Central memory CD8-positive, alpha-beta T cell (primary cell): ENCODE measurements around the gene FAM20C.
"Not testable (repeated sequence)": the region's sequence is repeated elsewhere in the genome, so short reads cannot be mapped to it uniquely, and the experiment has no call there.

Source experiments
- ATAC-seq: fragments of 150-1000 bp; cut with Tn5 transposase; replicated peaks from 2 replicates; pipeline ENCODE4 v1.10.0; 2022; ENCODE audit warnings: mild to moderate bottlenecking, moderate FRiP score, moderate number of reproducible peaks; ENCODE audit not compliant: poor library complexity, severe bottlenecking; ENCODE audit errors: extremely low read depth
- DNase-seq, 2 donors: peaks; one replicate each; pipeline ENCODE4 v3.0.0; 2021; ENCODE audit warnings: low spot score in 2 of 2
- H3K27ac Mint-ChIP-seq: one replicate; pipeline ENCODE4 v1.8.0; 2022; ENCODE audit warnings: low read depth, mild to moderate bottlenecking, moderate library complexity, mixed read lengths
- H3K27me3 Mint-ChIP-seq: one replicate; pipeline ENCODE4 v1.8.0; 2022; ENCODE audit warnings: mixed read lengths
- H3K36me3 Mint-ChIP-seq: one replicate; pipeline ENCODE4 v1.8.0; 2022; ENCODE audit warnings: mild to moderate bottlenecking, moderate library complexity, mixed read lengths; ENCODE audit not compliant: insufficient read depth
- H3K4me1 Mint-ChIP-seq: one replicate; pipeline ENCODE4 v1.8.0; 2022; ENCODE audit warnings: mixed read lengths
- H3K4me3 Mint-ChIP-seq: one replicate; pipeline ENCODE4 v1.8.0; 2022; ENCODE audit warnings: mild to moderate bottlenecking, moderate library complexity, mixed read lengths
- H3K9me3 Mint-ChIP-seq: one replicate; pipeline ENCODE4 v1.8.0; 2022; ENCODE audit warnings: mixed read lengths

FAM20C gene

DNA sequence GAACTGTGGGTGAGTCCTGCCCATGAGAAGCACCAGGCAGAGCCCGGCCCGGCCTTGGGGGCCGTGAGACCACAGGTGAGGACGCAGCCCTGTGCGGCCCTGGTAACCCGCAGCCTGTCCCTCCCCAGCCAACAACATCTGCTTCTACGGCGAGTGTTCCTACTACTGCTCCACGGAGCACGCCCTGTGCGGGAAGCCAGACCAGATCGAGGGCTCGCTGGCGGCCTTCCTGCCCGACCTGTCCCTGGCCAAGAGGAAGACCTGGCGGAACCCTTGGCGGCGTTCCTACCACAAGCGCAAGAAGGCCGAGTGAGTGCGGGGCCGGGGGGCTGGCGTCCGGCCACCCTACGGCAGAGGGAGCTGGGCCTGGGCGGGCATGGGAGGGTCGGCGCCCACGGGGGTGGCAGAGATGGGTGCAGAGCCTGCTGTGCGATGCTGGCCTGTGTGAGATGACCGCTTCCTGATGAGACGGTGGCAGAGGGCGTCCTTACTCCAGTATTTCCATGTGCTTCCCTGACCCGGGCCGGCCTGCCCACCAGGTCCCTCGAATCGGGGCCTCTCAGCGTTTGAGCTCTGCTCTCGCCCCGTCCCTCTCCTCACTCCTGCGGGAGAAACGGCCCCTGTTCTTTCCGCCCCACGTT, 63.5 kb downstream of the FAM20C start:
- DNase-seq: no peak
- H3K27ac Mint-ChIP-seq: no peak overlapping the region
- H3K4me3 Mint-ChIP-seq: no peak overlapping the region
- no peak for ATAC-seq
- peaks cover 2% of the 10 kb centered on the region for H3K36me3 Mint-ChIP-seq
- H3K4me1 Mint-ChIP-seq: no peaks in the 10 kb centered on the region
- no peaks in the 10 kb centered on the region for H3K9me3 Mint-ChIP-seq
- peaks cover 10% of the 10 kb centered on the region for H3K27me3 Mint-ChIP-seq

DNA sequence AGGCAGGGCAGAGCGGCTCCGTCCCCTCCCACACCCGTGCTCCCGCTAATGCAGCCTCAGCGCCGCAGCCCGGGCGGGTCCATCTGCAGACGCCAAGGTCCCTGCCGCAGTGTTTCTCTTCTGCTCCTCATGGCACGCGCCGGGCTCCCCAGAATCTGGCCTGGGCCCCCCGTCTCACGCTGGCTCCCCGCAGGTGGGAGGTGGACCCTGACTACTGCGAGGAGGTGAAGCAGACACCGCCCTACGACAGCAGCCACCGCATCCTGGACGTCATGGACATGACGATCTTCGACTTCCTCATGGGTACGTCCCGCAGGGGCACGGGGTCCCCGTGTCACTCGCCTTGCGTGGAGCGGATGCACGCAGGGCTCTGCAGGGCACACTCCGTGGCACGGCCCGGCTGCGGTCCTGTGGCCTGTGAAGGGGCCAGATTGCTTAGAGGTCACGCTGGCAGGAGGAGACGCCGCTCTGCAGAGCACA, 64.1 kb downstream of the FAM20C start:
- Mint-ChIP-seq H3K4me3 (no peak overlapping the region), H3K27ac (no peak overlapping the region), H3K4me1 (no peaks in the 10 kb centered on the region), H3K36me3 (peaks cover 2% of the 10 kb centered on the region), H3K27me3 (peaks cover 10% of the 10 kb centered on the region), H3K9me3 (no peaks in the 10 kb centered on the region)
- ATAC-seq (no peak), DNase-seq (no peak)

DNA sequence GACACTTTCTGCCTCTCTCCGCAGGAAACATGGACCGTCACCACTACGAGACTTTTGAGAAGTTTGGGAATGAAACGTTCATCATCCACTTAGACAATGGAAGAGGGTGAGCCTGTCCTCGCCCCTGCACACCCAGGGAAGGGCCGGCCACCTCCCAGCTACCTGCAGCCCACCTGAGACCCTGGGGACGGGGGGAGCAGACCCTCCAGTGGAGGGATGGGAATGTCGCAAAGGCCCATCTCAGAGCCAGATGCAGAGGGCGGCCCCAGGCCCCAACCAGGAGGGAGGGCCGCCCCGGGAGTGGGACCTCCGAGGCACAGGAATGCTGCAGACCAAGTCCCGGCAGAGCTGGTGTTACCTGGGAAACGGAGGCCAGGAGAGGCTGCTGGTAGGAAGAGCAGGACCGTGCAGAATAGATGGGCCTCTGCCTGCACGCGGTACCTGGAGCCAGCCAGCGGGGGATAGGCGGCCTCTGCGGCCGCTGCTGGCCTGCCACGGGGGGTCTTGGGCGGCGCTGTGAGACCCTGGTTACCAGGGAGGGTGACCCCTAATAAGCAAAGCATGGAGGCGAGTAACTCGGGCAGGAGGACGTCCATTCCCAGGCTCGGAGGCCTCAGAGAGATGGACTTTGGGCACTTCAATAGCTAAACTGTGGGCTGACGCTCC, 64.7 kb downstream of the FAM20C start:
- DNase-seq (no peak), ATAC-seq (no peak)
- H3K9me3 Mint-ChIP-seq: no peaks in the 10 kb centered on the region
- H3K27ac Mint-ChIP-seq: no peak overlapping the region
- H3K27me3 Mint-ChIP-seq: peaks cover 10% of the 10 kb centered on the region
- peaks cover 2% of the 10 kb centered on the region for H3K4me1 Mint-ChIP-seq
- peaks cover 5% of the 10 kb centered on the region for H3K36me3 Mint-ChIP-seq
- H3K4me3 Mint-ChIP-seq: no peak overlapping the region

DNA sequence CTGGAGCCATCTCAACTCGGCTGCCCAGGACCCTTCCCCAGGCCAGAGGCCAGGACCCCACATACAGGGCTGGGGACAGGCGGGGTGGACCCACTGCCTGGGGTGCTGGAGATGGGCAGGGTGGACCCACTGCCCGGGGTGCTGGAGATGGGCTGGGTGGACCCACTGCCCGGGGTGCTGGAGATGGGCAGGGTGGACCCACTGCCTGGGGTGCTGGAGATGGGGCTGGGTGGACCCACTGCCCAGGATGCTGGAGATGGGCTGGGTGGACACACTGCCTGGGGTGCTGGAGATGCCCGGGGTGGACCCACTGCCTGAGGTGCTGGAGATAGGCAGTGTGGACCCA, 65.2 kb downstream of the FAM20C start:
- no peak for DNase-seq
- H3K27ac Mint-ChIP-seq: peak overlapping the region; percentile 51
- ATAC-seq: no peak
- H3K9me3 Mint-ChIP-seq: peaks cover 4% of the 10 kb centered on the region
- H3K27me3 Mint-ChIP-seq: peaks cover 10% of the 10 kb centered on the region
- peaks cover 9% of the 10 kb centered on the region for H3K36me3 Mint-ChIP-seq
- H3K4me1 Mint-ChIP-seq: peaks cover 7% of the 10 kb centered on the region
- no peak overlapping the region for H3K4me3 Mint-ChIP-seq

DNA sequence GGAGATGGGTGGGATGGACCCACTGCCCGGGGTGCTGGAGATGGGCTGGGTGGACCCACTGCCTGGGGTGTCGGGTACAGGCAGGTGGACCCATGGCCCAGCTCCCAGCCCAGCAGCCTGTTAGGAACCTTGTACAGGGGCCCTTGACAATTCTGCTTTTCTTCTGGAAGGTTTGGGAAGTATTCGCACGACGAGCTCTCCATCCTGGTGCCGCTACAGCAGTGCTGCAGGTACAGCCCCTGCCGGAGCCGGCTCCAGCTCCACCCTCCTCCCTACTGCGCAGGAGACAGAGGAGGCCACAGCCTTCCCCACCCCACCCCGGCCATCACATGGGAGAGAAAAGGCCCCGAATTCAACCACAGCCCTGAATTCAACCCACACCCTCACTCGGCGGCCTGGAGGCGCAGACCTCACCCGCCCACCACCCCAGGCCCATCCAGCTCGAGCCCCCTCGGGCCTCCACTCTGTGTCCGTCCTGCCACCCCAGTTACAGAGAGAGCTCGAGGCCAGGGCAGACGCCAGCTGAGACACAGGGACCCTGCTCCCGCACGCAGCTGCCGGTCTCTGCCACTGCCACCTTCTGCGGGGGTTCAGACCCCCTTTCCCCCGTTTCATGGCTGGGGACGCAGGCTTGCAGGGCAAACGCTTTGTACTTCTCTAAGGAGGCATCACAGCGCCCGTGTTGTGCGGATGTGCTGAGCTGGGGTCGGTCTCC, 66.3 kb downstream of the FAM20C start:
- H3K27me3 Mint-ChIP-seq: peaks cover 10% of the 10 kb centered on the region
- DNase-seq (no peak), ATAC-seq (no peak)
- peaks cover 4% of the 10 kb centered on the region for H3K9me3 Mint-ChIP-seq
- H3K27ac Mint-ChIP-seq: no peak overlapping the region
- peaks cover 9% of the 10 kb centered on the region for H3K4me1 Mint-ChIP-seq
- peaks cover 9% of the 10 kb centered on the region for H3K36me3 Mint-ChIP-seq
- no peak overlapping the region for H3K4me3 Mint-ChIP-seq

DNA sequence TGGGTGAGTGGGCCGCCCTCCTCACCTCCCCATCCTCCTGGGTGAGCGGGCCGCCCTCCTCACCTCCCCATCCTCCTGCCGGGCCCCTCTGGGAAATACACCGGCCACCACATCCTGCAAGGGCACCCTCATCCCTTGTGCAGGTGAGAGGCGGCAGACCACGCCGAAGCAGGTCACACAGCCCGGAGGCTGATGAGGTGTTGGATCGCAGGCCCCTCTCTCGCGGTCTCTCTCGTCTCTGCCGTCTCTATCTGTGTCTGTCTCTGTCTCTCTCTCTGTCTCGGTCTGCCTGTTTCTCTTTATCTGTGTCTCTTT, 66.8 kb downstream of the FAM20C start:
- H3K4me1 Mint-ChIP-seq: peaks cover 9% of the 10 kb centered on the region
- H3K9me3 Mint-ChIP-seq: peaks cover 4% of the 10 kb centered on the region
- ATAC-seq: no peak
- no peak for DNase-seq
- H3K36me3 Mint-ChIP-seq: peaks cover 10% of the 10 kb centered on the region
- H3K4me3 Mint-ChIP-seq: no peak overlapping the region
- no peak overlapping the region for H3K27ac Mint-ChIP-seq
- peaks cover 10% of the 10 kb centered on the region for H3K27me3 Mint-ChIP-seq

DNA sequence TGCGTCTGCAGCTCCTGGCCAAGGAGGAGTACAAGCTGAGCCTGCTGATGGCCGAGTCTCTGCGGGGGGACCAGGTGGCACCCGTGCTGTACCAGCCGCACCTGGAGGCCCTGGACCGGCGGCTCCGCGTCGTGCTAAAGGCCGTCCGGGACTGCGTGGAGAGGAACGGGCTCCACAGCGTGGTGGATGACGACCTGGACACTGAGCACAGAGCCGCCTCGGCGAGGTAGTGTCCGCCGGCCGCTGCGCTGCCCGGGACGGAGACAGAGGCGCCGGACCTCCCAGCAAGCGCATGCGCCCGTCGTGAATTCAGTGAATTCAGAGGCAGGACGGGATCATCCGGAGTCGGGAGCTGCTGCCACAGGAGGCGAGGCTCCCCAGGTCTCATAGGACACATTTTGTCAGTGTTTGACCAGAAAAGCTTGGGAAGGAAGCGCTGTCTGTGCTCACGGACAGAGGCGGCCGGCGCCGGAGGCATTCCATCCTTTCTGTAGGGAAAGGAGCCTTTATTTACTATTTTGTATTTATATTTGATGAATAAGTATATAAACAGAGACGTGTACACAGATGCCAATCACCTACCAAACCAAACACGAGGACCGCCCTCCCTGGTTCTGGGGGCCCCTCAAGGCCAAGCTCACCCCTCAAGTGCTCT, 67.5 kb downstream of the FAM20C start:
- Mint-ChIP-seq H3K4me1 (peaks cover 9% of the 10 kb centered on the region), H3K9me3 (peaks cover 4% of the 10 kb centered on the region), H3K27ac (no peak overlapping the region), H3K36me3 (peaks cover 8% of the 10 kb centered on the region), H3K4me3 (no peak overlapping the region), H3K27me3 (peaks cover 8% of the 10 kb centered on the region)
- no peak for ATAC-seq
- no peak for DNase-seq

DNA sequence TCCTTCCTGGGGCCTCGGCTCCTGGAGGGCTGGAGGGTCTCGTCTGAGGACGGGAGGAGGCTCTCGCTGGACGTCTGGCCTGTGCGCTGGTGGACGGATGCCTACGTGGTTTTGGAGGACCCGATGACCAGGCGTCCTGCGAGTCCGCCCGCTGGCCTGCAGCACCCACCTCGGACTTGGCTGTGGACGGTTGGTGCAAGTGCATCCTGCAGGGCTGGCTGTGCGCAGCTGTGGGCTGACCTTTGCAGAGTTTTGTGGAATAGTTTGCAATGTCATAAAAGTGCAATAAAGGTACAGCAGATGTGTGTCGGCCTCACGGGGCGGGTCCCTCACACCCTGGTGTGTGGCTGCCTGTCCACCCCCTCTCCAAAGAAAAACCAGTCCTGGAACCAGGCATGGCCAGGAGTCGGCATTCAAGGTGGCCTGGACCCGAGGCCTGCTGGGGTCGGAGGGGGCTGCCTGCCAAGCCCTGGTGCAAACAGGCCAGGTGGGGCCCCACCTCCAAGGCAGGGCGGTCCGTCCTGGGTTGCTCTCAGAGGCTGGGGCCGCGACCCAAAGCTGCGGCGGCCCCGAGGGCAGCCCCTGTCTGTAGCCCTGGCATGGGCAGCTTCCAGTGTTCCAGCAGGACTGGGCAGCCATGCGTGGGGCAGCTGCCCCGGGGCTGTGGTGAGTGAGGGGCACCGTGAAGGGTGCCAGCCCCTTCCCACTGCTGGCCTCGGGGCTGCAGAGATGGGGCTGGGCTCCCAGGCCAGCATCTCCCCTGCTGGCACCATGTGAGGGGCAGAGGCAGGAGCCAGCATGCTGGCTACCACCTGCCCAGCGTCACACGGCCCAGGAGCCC, 68.3 kb downstream of the FAM20C start:
- H3K27me3 Mint-ChIP-seq: peaks cover under 1% of the 10 kb centered on the region
- peaks cover 4% of the 10 kb centered on the region for H3K9me3 Mint-ChIP-seq
- no peak overlapping the region for H3K4me3 Mint-ChIP-seq
- peaks cover 8% of the 10 kb centered on the region for H3K36me3 Mint-ChIP-seq
- H3K4me1 Mint-ChIP-seq: peaks cover 9% of the 10 kb centered on the region
- DNase-seq (no peak), ATAC-seq (no peak)
- no peak overlapping the region for H3K27ac Mint-ChIP-seq

DNA sequence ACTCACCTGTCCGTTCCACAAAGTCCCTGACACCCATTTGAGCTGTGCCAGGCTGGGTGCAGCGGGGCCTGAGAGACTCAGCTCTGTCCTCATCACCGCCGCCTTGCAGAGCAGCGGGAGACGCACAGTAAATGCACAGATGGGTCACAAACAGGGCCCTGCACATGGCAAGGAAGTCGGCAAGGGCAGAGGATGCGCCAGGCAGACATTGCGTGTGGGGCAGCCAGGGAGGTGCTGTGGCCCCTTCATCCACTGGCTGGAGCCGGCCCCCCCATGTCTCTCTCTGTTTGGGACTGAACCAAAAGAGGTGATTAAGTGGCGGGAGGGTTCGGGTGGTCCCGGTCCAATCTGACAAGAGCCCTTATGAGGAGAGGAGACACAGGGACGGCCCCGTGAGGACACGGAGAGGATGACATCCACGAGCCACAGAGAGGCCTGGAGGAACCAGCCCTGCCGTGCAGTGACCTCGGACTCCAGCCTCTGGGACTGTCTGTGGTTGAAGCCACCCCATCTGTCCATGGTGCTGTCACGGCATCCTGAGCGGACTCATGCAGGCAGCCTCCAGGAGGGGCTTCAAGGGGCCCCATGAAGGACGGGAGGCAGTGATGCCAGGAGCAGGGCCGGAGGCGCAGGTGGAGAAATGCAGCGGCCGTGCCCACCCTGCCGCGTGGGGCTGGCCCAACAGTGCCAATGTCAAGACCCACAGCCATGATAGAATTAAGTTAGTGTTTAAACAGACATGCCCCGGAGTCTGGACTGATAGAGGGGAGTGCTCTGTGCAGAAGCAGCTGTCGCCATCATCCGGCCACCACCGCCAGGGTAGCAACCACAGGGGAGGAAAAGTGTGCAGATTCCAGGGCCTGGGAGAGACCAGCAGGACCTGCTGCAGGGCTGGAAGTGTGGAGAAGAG, 69.2 kb downstream of the FAM20C start:
- peaks cover 8% of the 10 kb centered on the region for H3K36me3 Mint-ChIP-seq
- peak overlapping the region; percentile 32 for H3K4me3 Mint-ChIP-seq
- ATAC-seq: no peak
- H3K9me3 Mint-ChIP-seq: peaks cover 4% of the 10 kb centered on the region
- H3K27me3 Mint-ChIP-seq: no peaks in the 10 kb centered on the region
- peak overlapping the region; percentile 55 for H3K27ac Mint-ChIP-seq
- peaks cover 9% of the 10 kb centered on the region for H3K4me1 Mint-ChIP-seq
- DNase-seq: no peak

DNA sequence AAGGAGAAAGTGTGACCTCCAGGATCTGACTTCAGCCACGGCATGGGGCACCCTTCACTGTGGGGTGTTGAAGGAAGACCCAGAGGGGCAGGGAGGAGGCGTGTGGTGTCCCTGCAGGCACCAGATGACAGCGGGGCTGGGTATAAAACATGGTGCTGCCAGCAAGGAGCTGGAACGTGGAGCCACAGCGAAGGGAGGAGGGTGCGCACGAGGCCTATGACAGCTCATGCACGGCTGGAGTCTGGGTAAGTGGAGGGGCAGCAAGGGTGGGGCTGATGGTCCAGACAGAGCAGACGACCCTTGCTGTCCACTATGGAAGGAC, 69.8 kb downstream of the FAM20C start:
- Mint-ChIP-seq H3K4me1 (peaks cover 9% of the 10 kb centered on the region), H3K9me3 (peaks cover 4% of the 10 kb centered on the region), H3K36me3 (peaks cover 8% of the 10 kb centered on the region), H3K4me3 (peak overlapping the region; percentile 32), H3K27ac (peak overlapping the region; percentile 55), H3K27me3 (no peaks in the 10 kb centered on the region)
- ATAC-seq (no peak), DNase-seq (no peak)

DNA sequence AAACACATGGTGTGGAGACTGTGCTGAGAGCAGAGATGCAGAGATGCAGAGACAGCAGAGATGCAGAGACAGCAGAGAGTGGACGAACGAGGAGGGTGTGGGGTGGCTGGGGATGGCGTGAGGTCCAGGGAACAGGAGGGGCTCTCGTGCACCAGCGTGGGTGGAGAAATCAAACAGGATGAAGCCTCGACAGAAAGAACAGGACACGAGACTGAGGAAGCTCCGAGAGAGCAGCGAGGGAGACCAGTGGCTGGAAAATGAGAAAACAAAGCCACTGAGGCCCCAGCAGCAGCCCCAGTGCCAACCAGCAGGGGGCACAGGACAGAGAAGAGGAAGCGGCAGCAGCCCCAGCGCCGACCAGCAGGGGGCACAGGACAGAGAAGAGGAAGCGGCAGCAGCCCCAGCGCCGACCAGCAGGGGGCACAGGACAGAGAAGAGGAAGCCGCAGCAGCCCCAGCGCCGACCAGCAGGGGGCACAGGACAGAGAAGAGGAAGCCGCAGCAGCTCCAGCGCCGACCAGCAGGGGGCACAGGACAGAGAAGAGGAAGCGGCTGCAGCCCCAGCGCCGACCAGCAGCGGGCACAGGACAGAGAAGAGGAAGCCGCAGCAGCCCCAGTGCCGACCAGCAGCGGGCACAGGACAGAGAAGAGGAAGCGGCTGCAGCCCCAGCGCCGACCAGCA, 70.4 kb downstream of the FAM20C start:
- H3K27ac Mint-ChIP-seq: peak overlapping the region; percentile 55
- not testable (repeated sequence) for ATAC-seq, H3K4me1 Mint-ChIP-seq, H3K27me3 Mint-ChIP-seq, H3K9me3 Mint-ChIP-seq, DNase-seq, H3K36me3 Mint-ChIP-seq
- peak overlapping the region; percentile 32 for H3K4me3 Mint-ChIP-seq
